Keratinocyte (primary cell): ENCODE results near the gene ADAMTSL1. TPM values are rescaled to one million over a fixed set of nuclear protein-coding genes. Genes with fewer than 3 reads are reported as not detected.

Experiments
- DNase-seq: peaks from one replicate; pipeline ENCODE4 v3.0.0-alpha.2; 2011; ENCODE audit warnings: low read depth, missing footprints, low spot score
- FAIRE-seq: peaks from 2 replicates; lab custom pipeline; 2011; peaks lifted over from hg19 to GRCh38; lab: Jason Lieb, UNC
- H2AFZ ChIP-seq: 2 replicates; pipeline ENCODE4 v1.6.0; 2012; ENCODE audit warnings: low read length, control low read depth, inconsistent platforms; ENCODE audit not compliant: control insufficient read depth
- H3K27ac ChIP-seq: 2 replicates; pipeline ENCODE4 v1.5.1; 2011; ENCODE audit warnings: low read length; ENCODE audit not compliant: control insufficient read depth, insufficient read depth
- H3K27me3 ChIP-seq: 3 replicates; pipeline ENCODE4 v1.6.0; 2011; ENCODE audit warnings: low read length; ENCODE audit not compliant: control insufficient read depth, insufficient read depth; ENCODE audit errors: extremely low read depth
- H3K36me3 ChIP-seq, 2 experiments: 2 replicates in 1 of 2; 3 replicates in 1 of 2; pipeline ENCODE4 v1.5.1; 2011; ENCODE audit warnings: low read length in 2 of 2, mild to moderate bottlenecking in 1 of 2; ENCODE audit not compliant: control insufficient read depth in 2 of 2, insufficient read depth in 2 of 2; ENCODE audit errors: extremely low read depth in 1 of 2
- H3K4me1 ChIP-seq: 3 replicates; pipeline ENCODE4 v1.5.1; 2011; ENCODE audit warnings: low read length; ENCODE audit not compliant: control insufficient read depth, insufficient read depth; ENCODE audit errors: extremely low read depth
- H3K4me2 ChIP-seq: 3 replicates; pipeline ENCODE4 v1.6.0; 2011; ENCODE audit warnings: low read depth, low read length; ENCODE audit not compliant: control insufficient read depth, insufficient read depth; ENCODE audit errors: extremely low read depth
- H3K4me3 ChIP-seq, 3 experiments: fragments of 200-600 bp in 1 of 3; sonication (generic) in 1 of 3; 2 replicates in 2 of 3; 3 replicates in 1 of 3; pipeline ENCODE4 v1.5.1; 2011 to 2016; ENCODE audit warnings: low read length in 3 of 3, mild to moderate bottlenecking in 3 of 3, control low read depth in 2 of 3, inconsistent platforms in 1 of 3, low read depth in 1 of 3, mixed read lengths in 1 of 3, mixed run types in 1 of 3, moderate library complexity in 1 of 3; ENCODE audit not compliant: control insufficient read depth in 2 of 3, insufficient read depth in 2 of 3; ENCODE audit errors: extremely low read depth in 1 of 3
- H3K79me2 ChIP-seq: 2 replicates; pipeline ENCODE4 v1.6.0; 2012; ENCODE audit warnings: low read length; ENCODE audit not compliant: control insufficient read depth, insufficient read depth
- H3K9ac ChIP-seq: 3 replicates; pipeline ENCODE4 v1.6.0; 2011; ENCODE audit warnings: low read length; ENCODE audit not compliant: control insufficient read depth, insufficient read depth; ENCODE audit errors: extremely low read depth
- H3K9me1 ChIP-seq: 3 replicates; pipeline ENCODE4 v1.6.0; 2011; ENCODE audit warnings: low read length; ENCODE audit not compliant: control insufficient read depth, insufficient read depth; ENCODE audit errors: extremely low read depth
- H3K9me3 ChIP-seq: 2 replicates; pipeline ENCODE4 v1.5.1; 2012; ENCODE audit warnings: low read depth, low read length; ENCODE audit not compliant: control insufficient read depth
- H4K20me1 ChIP-seq: 3 replicates; pipeline ENCODE4 v1.6.0; 2011; ENCODE audit warnings: low read length; ENCODE audit not compliant: control insufficient read depth, insufficient read depth; ENCODE audit errors: extremely low read depth
- EZH2 ChIP-seq: IDR thresholded peaks from one replicate; pipeline ENCODE4 v1.6.1; 2012; ENCODE audit warnings: inconsistent platforms, mild to moderate bottlenecking, low read length, moderate library complexity
- dilution Hi-C: fragments of 300-500 bp; cut with MboI; formaldehyde crosslinking; loops from one replicate; pipeline ENCODE4 v1.7.0; 2020; ENCODE audit warnings: low sequenced_read_pairs; ENCODE audit not compliant: extremely low pct_ligation_motif_present
- polyA plus RNA-seq, 5 experiments: library from polyadenylated mRNA; depleted of rRNA in 3 of 5; stranded (reverse) in 3 of 5; stranded (forward) in 1 of 5; unstranded in 1 of 5; fragments of >200 nt; gene quantifications; 1 replicate in 1 of 5; 2 replicates in 3 of 5; 3 replicates in 1 of 5; pipeline versions ENCODE4 v1.2.1 to v1.2.3, GENCODE V29; 2011 to 2012; ENCODE audit warnings: missing spikeins in 2 of 5, low read depth in 1 of 5, low replicate concordance in 1 of 5
- TF ChIP-seq, protein P1 (sequence below), 3 experiments: IDR thresholded peaks in 1 of 3; conservative IDR thresholded peaks in 1 of 3; optimal IDR thresholded peaks in 1 of 3; 2 replicates in 2 of 3; 3 replicates in 1 of 3; pipeline versions ENCODE3 to v1.5.1; 2011; ENCODE audit warnings: low read length in 3 of 3, mild to moderate bottlenecking in 3 of 3, moderate library complexity in 2 of 3, control low read depth in 1 of 3, inconsistent platforms in 1 of 3; ENCODE audit not compliant: insufficient read depth in 2 of 3; ENCODE audit errors: extremely low read depth in 1 of 3

ADAMTSL1 gene
- polyA plus RNA-seq, 1 donor (not counting 4 experiments of a cell fraction or from before 2014, with no cell fraction given): 1.1 TPM

DNA sequence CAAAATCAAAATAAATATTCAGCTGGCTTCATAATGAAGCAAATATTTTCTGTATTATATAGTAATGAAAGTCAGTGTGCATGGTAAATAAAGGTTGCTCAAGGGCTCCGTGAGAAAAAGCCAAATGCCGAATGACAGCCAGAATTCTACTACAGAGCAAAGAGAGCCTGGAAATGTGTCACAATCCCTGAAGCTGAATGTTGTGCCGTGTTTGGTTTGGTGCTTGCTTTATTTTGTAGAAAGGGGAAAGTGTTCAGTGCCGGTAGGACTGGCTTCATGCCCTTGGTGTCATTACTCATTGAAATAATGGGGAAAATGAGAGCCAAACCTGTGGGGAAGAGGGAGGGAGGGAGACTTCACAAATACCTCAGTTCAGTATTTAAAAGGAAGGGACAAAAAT, 26.8 kb upstream of the ADAMTSL1 start:
- TF ChIP-seq EZH2: no peak
- TF ChIP-seq, protein P1, sequence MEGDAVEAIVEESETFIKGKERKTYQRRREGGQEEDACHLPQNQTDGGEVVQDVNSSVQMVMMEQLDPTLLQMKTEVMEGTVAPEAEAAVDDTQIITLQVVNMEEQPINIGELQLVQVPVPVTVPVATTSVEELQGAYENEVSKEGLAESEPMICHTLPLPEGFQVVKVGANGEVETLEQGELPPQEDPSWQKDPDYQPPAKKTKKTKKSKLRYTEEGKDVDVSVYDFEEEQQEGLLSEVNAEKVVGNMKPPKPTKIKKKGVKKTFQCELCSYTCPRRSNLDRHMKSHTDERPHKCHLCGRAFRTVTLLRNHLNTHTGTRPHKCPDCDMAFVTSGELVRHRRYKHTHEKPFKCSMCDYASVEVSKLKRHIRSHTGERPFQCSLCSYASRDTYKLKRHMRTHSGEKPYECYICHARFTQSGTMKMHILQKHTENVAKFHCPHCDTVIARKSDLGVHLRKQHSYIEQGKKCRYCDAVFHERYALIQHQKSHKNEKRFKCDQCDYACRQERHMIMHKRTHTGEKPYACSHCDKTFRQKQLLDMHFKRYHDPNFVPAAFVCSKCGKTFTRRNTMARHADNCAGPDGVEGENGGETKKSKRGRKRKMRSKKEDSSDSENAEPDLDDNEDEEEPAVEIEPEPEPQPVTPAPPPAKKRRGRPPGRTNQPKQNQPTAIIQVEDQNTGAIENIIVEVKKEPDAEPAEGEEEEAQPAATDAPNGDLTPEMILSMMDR (optimal IDR thresholded peaks at IDR 0.05 in 1 of 3, IDR thresholded peaks at IDR 0.05 in 1 of 3, conservative IDR thresholded peaks at IDR 0.05 in 1 of 3; ENCODE audit: extremely low read depth in 1 of 3, insufficient read depth in 2 of 3, low read length in 3 of 3): no peak
- H3K4me2 ChIP-seq: peak overlapping the region; percentile 25
- no peak for DNase-seq

DNA sequence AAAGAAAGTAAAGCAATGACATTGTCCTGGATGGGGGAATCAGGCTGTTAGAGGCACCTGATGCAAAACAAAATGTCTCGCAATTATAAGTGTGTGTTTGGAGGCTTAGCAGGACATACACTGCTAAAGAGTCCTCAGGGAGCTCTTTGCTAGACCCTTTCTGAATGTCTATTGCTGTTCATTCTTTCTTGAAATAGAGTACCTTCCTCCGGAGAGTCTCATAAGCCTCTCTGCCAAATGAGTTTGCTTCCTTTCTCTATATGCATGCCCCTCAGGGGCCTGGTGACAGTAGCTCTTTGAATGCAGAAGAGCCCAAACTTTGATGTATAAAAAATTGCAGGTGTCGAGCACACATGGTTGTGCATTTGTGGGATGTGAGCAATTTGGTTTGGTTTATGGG, 26.4 kb upstream of the ADAMTSL1 start:
- FAIRE-seq (peak; percentile 13), DNase-seq (no peak)
- no peak overlapping the region for H3K4me3 ChIP-seq
- H3K9me1 ChIP-seq: no peaks in the 10 kb centered on the region
- no peak overlapping the region for H3K27ac ChIP-seq
- peak overlapping the region; percentile 89 for H2AFZ ChIP-seq
- peak overlapping the region; percentile 25 for H3K4me2 ChIP-seq
- dilution Hi-C loops: no loop called here
- TF ChIP-seq, protein P1 (optimal IDR thresholded peaks at IDR 0.05 in 1 of 3, IDR thresholded peaks at IDR 0.05 in 1 of 3, conservative IDR thresholded peaks at IDR 0.05 in 1 of 3; ENCODE audit: extremely low read depth in 1 of 3, insufficient read depth in 2 of 3, low read length in 3 of 3): no peak
- no peak for TF ChIP-seq EZH2
- H3K4me1 ChIP-seq: peaks cover 10% of the 10 kb centered on the region
- no peaks in the 10 kb centered on the region for H3K9me3 ChIP-seq
- H3K36me3 ChIP-seq: no peaks in the 10 kb centered on the region
- H3K27me3 ChIP-seq: no peaks in the 10 kb centered on the region
- H3K9ac ChIP-seq: no peak overlapping the region
- no peaks in the 10 kb centered on the region for H4K20me1 ChIP-seq
- H3K79me2 ChIP-seq: no peaks in the 10 kb centered on the region

More for the DNA sequence above, 26.8 kb upstream of the ADAMTSL1 start:
- Histone ChIP-seq H3K27ac (no peak overlapping the region), H3K36me3 (no peaks in the 10 kb centered on the region), H3K27me3 (no peaks in the 10 kb centered on the region), H3K9me3 (no peaks in the 10 kb centered on the region), H3K79me2 (no peaks in the 10 kb centered on the region), H3K9me1 (no peaks in the 10 kb centered on the region), H3K4me1 (peaks cover 13% of the 10 kb centered on the region), H4K20me1 (no peaks in the 10 kb centered on the region), H3K9ac (no peak overlapping the region), H2AFZ (peak overlapping the region; percentile 89), H3K4me3 (no peak overlapping the region)
- peak; percentile 69 for FAIRE-seq
- dilution Hi-C loops: no loop called here
